Measurements from ENCODE around the gene RAB17. TPM values are rescaled to one million over a fixed set of nuclear protein-coding genes. Genes with fewer than 3 reads are reported as not detected.

RAB17 gene
- total and polyA plus RNA-seq, 2 donors from 2014 or later = 59.1 to 151 TPM

DNA sequence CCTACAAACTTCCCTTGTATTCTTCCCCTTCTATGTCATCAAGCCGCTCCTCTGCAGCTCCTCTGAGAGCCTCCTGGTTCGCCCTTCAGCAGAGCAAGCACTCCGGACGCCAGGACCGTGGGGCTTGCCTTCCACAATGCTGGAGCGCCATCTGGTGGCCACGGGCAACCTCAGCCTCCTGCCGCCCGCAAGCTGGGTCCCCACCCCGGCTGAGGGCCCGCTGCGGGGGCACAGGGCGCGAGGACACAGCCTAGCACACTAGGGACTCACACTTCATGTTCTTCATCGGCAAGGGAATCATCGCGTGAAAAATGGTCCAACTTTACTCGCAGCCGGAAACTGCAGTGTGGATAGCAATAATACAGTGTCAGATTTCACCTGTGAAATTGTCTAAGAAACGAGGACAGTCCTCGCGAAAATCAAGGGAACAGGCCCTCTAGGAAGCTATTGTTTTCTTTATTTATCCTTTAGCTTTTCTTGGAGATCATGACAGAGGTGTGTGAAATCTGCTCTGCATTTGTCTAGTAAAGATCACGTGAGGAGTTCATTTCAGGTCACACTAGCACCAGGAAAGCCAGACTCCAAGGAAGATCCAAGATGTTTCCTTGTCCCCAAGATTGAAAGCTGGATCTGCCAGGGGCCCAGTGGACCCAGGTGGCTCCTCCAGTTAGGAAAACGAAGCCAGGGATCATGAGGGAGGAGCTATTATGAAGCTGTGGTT is 18.4 kb downstream of the RAB17 start:
- H3K9me3 ChIP-seq (ENCODE audit: control insufficient read depth in 2 of 3, insufficient read depth in 1 of 3, low read length in 3 of 3) = no peaks in the 10 kb centered on the region
- H3K27me3 ChIP-seq (ENCODE audit: control insufficient read depth, insufficient read depth, low read length) = no peaks in the 10 kb centered on the region
- FAIRE-seq (peak; percentile 8), DNase-seq (peak; percentile 90 to 96 (median 92))
- H3K27ac ChIP-seq (ENCODE audit: low read depth in 2 of 2, low read length in 2 of 2) = no peak overlapping the region
- peaks cover 0 to 4% (median 4%) of the 10 kb centered on the region in 3 donors for H3K36me3 ChIP-seq (ENCODE audit: control insufficient read depth in 2 of 3, insufficient read depth in 3 of 3, low read length in 3 of 3)
- TF ChIP-seq, protein P1, sequence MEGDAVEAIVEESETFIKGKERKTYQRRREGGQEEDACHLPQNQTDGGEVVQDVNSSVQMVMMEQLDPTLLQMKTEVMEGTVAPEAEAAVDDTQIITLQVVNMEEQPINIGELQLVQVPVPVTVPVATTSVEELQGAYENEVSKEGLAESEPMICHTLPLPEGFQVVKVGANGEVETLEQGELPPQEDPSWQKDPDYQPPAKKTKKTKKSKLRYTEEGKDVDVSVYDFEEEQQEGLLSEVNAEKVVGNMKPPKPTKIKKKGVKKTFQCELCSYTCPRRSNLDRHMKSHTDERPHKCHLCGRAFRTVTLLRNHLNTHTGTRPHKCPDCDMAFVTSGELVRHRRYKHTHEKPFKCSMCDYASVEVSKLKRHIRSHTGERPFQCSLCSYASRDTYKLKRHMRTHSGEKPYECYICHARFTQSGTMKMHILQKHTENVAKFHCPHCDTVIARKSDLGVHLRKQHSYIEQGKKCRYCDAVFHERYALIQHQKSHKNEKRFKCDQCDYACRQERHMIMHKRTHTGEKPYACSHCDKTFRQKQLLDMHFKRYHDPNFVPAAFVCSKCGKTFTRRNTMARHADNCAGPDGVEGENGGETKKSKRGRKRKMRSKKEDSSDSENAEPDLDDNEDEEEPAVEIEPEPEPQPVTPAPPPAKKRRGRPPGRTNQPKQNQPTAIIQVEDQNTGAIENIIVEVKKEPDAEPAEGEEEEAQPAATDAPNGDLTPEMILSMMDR (IDR thresholded peaks at IDR 0.05; ENCODE audit: borderline replicate concordance, extremely low read depth, insufficient read depth) = peak; percentile 99
- peaks cover 0 to 7% (median 0%) of the 10 kb centered on the region in 3 donors for H3K4me1 ChIP-seq (ENCODE audit: control insufficient read depth in 2 of 3, insufficient read depth in 2 of 3, low read depth in 1 of 3, low read length in 3 of 3)
- H3K4me3 ChIP-seq (ENCODE audit: low read length in 3 of 3) = no peak overlapping the region
- H3K9ac ChIP-seq (ENCODE audit: low read length in 3 of 3) = peak overlapping the region in 1 of 3 donors; percentile 47
- intact Hi-C loops (cut with DNase I) = loop anchor here (5.0 kb wide), 1 partner anchor 55 kb away; no protein-coding TSS in a partner anchor

- FAIRE-seq (no peak), DNase-seq (peak in 1 of 5 donors; percentile 79)
- no peaks in the 10 kb centered on the region for H3K9me3 ChIP-seq (ENCODE audit: control insufficient read depth in 2 of 3, insufficient read depth in 1 of 3, low read length in 3 of 3)
- H3K4me3 ChIP-seq (ENCODE audit: low read length in 3 of 3) = no peak overlapping the region
- intact Hi-C loops (cut with DNase I) = loop anchor here (5.0 kb wide), 1 partner anchor 54 kb away; no protein-coding TSS in a partner anchor
- H3K27ac ChIP-seq (ENCODE audit: low read depth in 2 of 2, low read length in 2 of 2) = no peak overlapping the region
- peaks cover 0 to 7% (median 0%) of the 10 kb centered on the region in 3 donors for H3K4me1 ChIP-seq (ENCODE audit: control insufficient read depth in 2 of 3, insufficient read depth in 2 of 3, low read depth in 1 of 3, low read length in 3 of 3)
- peak overlapping the region in 1 of 3 donors; percentile 26 for H3K9ac ChIP-seq (ENCODE audit: low read length in 3 of 3)
- TF ChIP-seq, protein P1 (IDR thresholded peaks at IDR 0.05; ENCODE audit: borderline replicate concordance, extremely low read depth, insufficient read depth) = no peak
- H3K36me3 ChIP-seq (ENCODE audit: control insufficient read depth in 2 of 3, insufficient read depth in 3 of 3, low read length in 3 of 3) = no peaks in the 10 kb centered on the region
- no peaks in the 10 kb centered on the region for H3K27me3 ChIP-seq (ENCODE audit: control insufficient read depth, insufficient read depth, low read length)
These were observed 19.0 kb downstream of the RAB17 start for GRCh38 chr2:237571551-237571950.

DNA sequence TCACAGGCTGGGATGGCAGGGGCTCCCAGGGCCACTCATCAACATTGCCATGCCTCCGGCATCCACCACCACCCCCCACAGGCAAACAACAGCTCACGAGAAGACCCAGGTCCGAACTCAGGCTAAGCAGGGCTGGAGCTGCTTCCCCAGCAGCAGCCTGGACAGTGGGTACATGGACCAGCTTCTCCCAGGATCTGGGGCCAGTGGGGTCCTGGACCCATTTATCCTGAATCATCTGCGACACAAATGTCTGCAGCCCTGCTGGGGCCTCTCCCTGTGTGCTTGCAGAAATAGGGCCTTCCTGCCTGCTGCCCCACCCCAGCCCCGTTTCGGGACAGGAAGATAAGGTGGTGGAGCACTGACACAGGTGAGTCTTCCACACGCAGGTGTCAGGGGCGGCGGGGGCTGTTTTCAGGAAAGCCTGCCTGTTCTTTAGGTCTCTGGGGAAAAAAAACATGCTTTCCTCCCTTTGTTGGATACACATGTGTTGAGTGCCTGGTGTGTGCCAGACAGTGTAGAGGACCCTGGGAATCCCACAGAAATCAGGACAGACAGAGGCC is 19.7 kb downstream of the RAB17 start:
- Histone ChIP-seq H3K27ac (ENCODE audit: low read depth in 2 of 2, low read length in 2 of 2) (no peak overlapping the region), H3K36me3 (ENCODE audit: control insufficient read depth in 2 of 3, insufficient read depth in 3 of 3, low read length in 3 of 3) (no peaks in the 10 kb centered on the region), H3K9me3 (ENCODE audit: control insufficient read depth in 2 of 3, insufficient read depth in 1 of 3, low read length in 3 of 3) (peaks cover 0 to 1% (median 0%) of the 10 kb centered on the region in 3 donors), H3K4me3 (ENCODE audit: low read length in 3 of 3) (no peak overlapping the region), H3K27me3 (ENCODE audit: control insufficient read depth, insufficient read depth, low read length) (no peaks in the 10 kb centered on the region), H3K4me1 (ENCODE audit: control insufficient read depth in 2 of 3, insufficient read depth in 2 of 3, low read depth in 1 of 3, low read length in 3 of 3) (peaks cover 0 to 7% (median 0%) of the 10 kb centered on the region in 3 donors), H3K9ac (ENCODE audit: low read length in 3 of 3) (no peak overlapping the region)
- FAIRE-seq (no peak), DNase-seq (peak in 1 of 5 donors; percentile 67)
- TF ChIP-seq, protein P1 (IDR thresholded peaks at IDR 0.05; ENCODE audit: borderline replicate concordance, extremely low read depth, insufficient read depth) = no peak
- intact Hi-C loops (cut with DNase I) = loop anchor here (5.0 kb wide), 1 partner anchor 54 kb away; no protein-coding TSS in a partner anchor

All from kidney (tissue), 14 donors.